ENCODE measurements around the gene HNRNPH1.
"Not testable (repeated sequence)": the region's sequence is repeated elsewhere in the genome, so short reads cannot be mapped to it uniquely, and the experiment has no call there.

Gene HNRNPH1

GRCh38 chr5:179623003-179623905 is at the start of gene HNRNPH1:
TSS of gene HNRNPH1 (minus strand) at chr5:179623671. CDS start at chr5:179623133, 538 bp downstream.
- peak; percentile 99 for DNase-seq

DNA sequence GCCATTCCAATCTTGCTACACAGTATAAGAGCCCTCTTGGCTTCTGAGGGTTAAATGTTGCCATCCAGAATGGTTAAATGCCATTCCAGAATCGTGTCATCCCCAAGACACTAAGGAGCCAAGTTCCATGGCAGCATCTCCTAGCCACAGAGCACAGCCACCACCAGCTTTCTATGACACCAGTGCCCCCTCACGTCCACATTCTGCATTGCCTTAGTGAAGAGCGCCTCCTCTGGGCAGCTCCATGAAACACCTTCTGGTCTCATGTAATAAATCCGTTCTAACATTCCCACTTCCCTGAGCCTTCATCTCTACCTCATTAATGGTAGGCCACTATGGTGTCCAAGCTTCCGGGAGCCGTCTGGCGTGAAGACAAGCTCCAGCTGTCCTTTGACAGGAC is 44.9 kb upstream of the HNRNPH1 start:
- peak; percentile 69 for DNase-seq

GRCh38 chr5:179661647-179662046 is 38.2 kb upstream of the HNRNPH1 start:
- not testable (repeated sequence) for DNase-seq

GRCh38 chr5:179658179-179658856 is 34.8 kb upstream of the HNRNPH1 start:
- DNase-seq, result peak; percentile 8

DNA sequence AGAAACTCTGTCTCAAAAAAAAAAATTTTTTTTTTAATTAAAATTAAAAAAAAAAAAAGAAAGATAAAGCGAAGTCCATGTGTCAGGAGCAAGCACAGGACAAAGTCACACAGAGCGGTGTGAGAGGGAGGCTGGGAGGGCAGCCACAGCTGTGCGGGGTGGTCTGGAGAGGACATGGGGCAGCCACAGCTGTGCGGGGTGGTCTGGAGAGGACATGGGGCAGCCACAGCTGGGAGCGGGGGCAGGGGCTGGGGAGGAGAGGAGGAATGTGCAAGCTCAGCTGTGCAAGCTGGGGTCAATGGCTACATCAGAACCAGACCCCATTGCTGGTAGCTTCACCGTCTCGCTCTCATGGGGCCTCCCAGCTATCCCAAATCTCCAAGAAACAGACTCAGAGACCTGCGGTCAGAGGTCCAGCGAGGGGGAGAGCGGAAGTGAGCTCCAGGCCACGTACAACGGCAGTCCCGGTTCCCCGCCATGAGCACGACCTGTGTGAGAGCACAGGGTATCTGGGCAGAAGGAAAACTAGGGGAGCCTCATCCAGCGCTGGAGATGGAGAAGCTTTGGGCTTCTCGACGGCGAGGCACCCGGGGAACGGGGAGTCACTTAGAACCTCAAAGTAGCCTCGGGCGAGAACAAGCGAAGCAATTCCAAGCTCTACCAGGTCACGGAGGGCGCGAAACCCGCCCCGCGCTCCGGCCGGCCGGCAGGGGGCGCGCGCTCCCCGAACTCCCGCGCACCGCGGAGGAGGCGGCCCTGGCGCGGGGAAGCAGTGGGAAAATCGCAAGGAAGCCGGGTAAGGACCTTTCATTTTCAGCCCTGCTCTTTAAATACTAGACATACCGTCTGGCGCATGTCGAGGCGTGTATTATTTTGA is 34.1 kb upstream of the HNRNPH1 start:
- DNase-seq, result not testable (repeated sequence)

GRCh38 chr5:179653135-179653534 is 29.7 kb upstream of the HNRNPH1 start:
- not testable (repeated sequence) for DNase-seq

DNA sequence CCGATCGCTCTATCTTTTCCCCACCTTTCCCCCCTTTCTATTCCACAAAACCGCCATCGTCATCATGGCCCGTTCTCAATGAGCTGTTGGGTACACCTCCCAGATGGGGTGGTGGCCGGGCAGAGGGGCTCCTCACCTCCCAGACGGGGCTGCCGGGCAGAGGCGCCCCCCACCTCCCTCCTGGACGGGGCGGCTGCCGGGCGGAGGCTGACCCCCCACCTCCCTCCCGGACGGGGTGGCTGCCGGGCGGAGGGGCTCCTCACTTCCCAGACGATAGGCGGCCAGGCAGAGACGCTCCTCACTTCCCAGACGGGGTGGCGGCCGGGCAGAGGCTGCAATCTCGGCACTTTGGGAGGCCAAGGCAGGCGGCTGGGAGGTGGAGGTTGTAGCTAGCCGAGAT is 26.8 kb upstream of the HNRNPH1 start:
- not testable (repeated sequence) for DNase-seq

DNA sequence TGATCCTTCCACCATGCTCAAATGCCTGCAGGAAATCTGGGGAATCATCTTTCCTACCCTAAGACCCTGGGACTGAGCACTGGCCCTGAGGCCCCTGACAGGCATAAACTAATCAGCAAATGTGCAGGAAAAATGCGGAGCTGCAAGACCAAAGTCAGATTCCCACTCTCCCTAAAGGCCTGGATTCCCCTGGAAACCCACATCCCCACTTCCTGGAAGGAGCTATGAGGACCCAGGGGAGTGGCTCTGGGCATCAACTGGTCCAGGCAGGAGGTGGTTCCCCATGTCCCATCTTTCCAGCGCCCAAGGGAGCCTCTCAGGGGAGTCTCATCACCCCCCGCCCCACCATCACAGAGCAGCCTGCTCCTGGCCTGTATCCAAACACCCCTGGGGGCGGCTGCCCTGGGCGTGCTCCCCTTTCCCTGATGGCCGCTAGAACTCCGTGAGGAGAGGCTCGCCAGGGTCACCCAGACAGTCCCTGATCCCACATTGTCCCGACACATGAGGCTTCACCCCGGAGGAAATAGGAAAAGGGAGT is 25.8 kb upstream of the HNRNPH1 start:
- not testable (repeated sequence) for DNase-seq

DNA sequence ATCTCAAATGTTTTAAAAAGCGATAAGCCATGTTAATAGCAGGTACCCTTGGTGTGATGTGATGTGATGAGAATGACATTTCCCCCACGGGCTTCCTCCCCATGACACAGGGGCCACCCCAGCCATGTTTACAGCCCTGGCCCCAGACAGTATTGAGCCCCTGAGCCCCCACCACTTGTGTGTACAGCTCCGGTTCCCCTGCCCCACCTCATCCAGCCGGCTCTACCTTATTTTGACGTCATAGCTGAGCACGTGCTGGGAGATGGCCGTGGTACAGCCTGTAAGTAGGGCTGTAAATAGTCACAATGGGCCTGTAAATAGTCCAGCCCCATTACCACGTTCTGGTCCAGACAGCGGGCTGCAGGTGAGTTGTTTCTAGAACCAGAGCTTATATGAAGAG is 24.9 kb upstream of the HNRNPH1 start:
- DNase-seq, result no peak

GRCh38 chr5:179644766-179645165 is 21.3 kb upstream of the HNRNPH1 start:
- not testable (repeated sequence) for DNase-seq

DNA sequence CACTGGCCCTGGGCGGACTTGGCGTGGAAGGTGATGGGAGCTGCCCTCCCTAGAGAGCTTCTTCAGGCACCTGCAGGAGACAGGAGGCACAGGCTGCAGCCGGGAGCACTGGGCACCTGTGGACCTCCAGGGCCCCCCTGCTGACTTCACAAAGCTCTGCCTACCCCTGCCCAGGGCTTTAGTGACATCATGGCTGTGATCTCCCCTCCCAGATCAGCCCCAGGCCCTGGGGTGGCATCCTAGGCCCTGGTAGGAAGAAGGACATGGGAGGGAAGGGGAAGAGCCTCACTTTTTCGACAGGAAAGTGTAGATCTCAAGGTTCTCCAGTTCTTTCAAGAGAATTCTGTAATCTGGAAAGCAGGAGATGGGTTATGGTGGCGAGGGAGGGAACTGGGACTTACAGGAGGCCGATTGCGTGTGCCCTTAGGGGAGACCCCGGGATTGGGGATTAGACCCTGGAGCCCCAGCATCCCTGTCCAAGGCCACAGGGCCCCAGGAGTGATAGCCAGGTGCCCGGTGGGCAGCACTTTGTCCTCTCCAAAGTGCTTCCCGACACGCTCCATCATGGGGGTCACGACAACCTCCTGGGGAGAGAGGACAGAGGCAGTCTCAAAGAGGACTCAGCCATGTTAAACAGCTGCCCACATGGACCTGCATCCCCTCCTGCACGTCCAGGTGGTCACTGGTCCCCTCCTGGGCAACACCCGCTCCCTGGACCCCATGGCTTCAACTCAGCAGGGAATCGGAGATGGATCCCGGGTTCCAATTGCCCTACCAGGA is 19.9 kb upstream of the HNRNPH1 start:
- not testable (repeated sequence) for DNase-seq

GRCh38 chr5:179642626-179643025 is 19.2 kb upstream of the HNRNPH1 start:
- not testable (repeated sequence) for DNase-seq

- DNase-seq, result not testable (repeated sequence)
Measured at GRCh38 chr5:179641745-179642144, 18.3 kb upstream of the HNRNPH1 start.

GRCh38 chr5:179639296-179639695 is 15.8 kb upstream of the HNRNPH1 start:
- DNase-seq, result not testable (repeated sequence)

- not testable (repeated sequence) for DNase-seq
Measured at GRCh38 chr5:179634370-179635172, 11.1 kb upstream of the HNRNPH1 start.

DNA sequence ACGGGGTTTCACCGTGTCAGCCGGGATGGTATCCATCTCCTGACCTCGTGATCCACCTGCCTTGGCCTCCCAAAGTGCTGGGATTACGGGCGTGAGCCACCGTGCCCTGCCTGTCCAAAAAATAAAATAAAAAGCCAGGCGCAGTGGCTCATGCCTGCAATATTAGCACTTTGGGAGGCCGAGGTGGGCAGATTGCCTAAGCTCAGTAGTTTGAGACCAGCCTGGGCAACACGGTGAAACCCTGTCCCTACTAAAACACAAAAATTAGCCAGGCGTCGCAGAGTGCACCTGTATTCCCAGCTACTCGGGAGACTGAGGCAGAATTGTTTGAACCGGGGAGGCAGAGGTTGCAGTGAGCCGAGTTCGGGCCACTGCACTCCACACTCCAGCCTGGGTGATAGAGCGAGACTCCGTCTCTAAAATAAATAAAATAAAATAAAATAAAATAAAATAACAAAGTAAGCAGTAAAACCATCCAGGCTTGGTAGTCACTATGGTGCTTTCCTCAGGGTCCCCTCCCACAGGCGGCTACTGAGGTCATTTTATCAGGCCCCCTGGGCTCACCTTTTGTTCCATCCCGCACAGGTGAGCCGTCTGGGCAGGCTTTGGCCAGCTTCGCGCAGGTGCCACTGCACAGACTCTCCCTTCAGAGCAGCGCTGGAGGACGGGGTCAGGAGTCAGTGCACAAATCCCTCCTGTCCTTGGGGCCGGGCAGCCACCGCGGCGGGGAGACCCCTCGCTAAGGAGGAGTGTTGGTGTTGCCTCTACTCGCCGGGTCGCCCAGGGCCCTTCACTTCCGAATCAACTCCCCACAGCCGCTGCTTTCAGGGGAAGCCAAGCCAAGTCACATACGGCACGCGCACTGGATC is 10.3 kb upstream of the HNRNPH1 start:
- not testable (repeated sequence) for DNase-seq

DNA sequence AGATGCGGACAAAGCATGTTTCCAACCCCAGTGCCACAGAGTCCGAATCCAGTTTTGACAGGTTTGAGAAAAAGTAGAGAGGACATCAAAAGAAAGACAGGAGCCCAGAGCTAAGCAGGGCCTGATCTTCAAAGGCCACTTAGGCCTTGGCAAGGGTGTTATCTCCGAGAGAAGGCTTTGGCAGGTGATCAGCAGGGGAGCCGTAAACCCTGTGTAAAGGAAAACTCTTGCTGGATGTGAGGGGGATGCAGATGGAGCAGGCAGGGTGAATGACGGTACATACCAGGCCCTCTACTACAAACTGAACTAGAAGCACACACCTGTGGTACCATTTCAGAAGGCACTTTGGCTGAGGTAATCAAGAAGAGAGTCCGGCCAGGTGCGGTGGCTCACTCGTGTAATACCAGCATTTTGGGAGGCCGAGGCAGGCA is 1.4 kb upstream of the HNRNPH1 start:
- peak; percentile 42 for DNase-seq

DNA sequence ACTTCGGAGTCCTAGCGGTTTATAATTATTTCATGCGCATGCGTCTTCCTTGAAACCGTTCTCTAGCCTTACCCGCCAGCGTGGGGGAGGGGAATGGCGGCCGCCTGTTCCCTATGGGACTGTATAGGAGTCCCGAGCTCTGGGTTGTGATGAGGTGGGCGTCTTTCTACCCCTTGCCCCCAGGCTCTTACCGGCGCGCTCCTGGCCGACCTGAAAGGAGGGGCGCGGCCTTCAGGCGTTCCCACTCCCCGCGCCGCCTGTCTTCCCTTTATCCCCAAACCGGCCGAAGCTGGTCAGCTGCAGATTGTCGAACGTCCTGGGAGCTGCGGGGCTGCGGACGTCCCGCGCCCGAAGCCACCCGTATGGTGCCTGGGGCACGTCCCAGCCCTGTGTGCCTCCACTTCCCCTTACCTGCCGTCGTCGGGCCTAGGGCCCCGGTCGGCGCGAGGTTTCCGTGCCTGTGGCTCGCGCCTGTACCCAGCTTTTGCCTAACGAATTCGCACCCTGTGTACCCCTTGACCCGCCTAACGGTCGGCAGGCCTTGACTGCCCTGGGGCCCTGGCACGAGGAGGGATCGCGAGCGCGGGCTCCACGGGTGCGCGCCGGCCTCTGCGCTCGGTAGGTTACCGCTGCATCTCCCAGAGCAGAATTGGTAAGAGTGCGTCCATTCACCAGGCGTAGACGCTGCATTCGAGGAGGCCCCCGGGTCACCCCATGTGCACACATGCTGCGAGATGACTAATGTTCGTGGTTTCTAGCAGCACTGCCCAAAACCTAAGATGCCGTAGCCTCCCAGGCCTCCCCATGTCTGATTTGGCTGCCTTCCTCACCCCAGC is 653 bp upstream of the HNRNPH1 start:
- peak; percentile 39 for DNase-seq

Measured in NCI-H82 (cell line).